GM19099 (cell line): ENCODE measurements around the gene COL2A1.

Source experiments
- POLR2A ChIP-seq: IDR thresholded peaks from 3 replicates; pipeline ENCODE4 v1.6.1; 2011; ENCODE audit warnings: low read depth; ENCODE audit not compliant: insufficient read length; ENCODE audit errors: extremely low read depth

COL2A1 gene

GRCh38 chr12:48023386-48023785, 19.1 kb upstream of the COL2A1 start:
- no peak for TF ChIP-seq POLR2A

DNA sequence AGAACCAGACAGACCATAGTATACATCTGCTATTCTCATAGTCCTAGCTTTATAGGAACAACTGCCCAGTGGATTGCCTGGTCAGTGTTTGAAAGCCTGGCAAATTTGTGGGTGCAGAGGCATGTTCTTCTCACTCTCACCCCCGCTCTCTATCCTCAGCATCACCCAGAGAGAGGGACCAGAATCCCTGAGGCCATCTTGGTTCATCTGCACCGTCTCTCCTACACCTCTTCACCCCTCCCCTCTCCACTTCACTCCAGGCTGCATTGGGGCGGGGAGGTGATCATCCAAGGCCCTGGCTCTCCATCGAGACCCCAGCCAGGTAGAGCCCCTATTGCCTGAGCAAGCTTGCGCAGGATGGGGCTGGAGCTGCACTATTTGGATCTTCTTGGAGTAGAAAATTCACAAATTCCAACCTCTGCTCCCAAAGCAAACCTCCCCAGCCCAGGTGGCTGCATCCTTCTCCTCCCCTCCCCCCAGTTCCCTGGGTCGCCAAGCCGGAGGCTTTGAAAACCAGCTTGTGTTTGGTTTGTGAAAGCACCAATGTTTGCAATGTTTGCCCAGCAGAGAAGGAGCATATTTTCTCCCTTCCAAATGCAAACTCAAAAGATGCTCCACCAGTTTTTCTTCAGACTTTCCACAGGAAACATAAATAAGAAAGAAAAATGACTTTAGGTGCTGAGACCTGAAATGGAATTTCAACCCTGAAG, 18.6 kb upstream of the COL2A1 start:
- no peak for TF ChIP-seq POLR2A

- no peak for TF ChIP-seq POLR2A
Measured at GRCh38 chr12:48022180-48022521, 17.9 kb upstream of the COL2A1 start.

- TF ChIP-seq POLR2A, result no peak
Measured at GRCh38 chr12:48021485-48022179, 17.4 kb upstream of the COL2A1 start.

GRCh38 chr12:48019639-48020265, 15.5 kb upstream of the COL2A1 start:
- no peak for TF ChIP-seq POLR2A

DNA sequence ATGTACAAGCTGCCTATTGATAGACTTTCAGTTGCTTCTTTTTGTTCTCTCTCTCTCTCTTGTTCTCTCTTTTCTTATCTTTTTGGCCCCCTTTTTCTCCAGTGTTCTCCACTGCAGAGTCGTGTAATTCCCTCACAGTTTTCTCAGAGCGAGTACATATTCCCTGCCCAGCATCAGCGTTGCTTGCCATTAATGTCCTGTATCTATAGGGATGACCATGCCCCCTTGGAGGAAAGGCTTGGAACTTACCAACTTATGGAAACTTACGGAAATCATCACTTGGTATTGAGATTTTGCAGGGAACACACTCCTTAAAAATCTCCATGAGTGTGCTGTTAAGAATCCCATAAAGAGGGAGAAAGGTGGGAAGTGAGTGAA, 14.3 kb upstream of the COL2A1 start:
- TF ChIP-seq POLR2A, result no peak

GRCh38 chr12:48017921-48018617, 13.8 kb upstream of the COL2A1 start:
- no peak for TF ChIP-seq POLR2A

- no peak for TF ChIP-seq POLR2A
Measured at GRCh38 chr12:48017496-48017895, 13.2 kb upstream of the COL2A1 start.

DNA sequence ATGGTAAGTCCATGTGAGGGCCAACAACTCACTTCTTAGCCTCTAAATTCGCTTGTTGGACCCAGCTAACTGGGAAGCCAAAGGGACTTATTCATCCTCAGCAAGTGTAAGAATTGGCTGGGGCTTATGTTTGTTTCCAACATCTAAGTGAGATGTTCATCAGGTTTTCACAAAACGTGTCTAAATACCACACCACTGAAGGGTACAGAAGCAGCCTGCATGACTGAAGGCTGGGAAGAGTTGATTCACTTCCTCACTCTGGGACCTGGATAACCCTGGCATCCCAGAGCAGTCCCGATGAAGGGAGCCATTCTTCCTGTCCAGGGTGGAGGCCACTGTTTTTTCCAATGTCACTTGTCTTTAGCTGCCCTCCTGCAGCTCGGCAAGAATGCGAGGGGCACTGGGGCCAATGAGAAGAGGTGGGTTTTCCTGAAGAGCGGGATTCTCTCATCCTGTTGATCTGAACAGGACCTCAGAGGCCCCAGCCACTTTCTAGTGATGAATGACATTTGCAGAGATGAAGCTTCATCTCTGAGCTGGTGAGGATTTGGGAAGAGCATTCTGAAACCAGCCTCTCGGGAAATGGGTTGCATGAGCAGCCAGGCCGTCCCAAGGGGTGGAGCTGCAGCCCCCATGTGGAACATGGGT, 12.2 kb upstream of the COL2A1 start:
- no peak for TF ChIP-seq POLR2A

GRCh38 chr12:48015954-48016353, 11.7 kb upstream of the COL2A1 start:
- no peak for TF ChIP-seq POLR2A

DNA sequence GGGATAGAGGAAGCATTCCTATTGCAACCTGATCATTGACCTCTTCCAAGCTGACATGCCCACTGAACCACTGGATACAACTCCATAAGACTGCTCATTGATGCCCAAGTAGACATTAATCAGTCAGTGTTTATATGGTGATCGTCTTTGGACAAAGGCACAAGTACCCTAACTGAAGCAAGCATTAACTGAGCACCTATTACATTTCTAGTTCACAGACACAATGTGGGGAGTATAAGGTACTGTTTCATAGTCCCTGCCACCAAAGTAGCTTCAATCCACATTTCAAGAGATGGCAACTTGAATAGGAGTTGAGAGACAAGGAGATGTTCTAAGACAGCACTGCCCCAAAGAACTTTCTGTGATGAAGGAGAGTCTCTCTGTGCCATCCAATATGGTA, 10.9 kb upstream of the COL2A1 start:
- TF ChIP-seq POLR2A, result no peak

DNA sequence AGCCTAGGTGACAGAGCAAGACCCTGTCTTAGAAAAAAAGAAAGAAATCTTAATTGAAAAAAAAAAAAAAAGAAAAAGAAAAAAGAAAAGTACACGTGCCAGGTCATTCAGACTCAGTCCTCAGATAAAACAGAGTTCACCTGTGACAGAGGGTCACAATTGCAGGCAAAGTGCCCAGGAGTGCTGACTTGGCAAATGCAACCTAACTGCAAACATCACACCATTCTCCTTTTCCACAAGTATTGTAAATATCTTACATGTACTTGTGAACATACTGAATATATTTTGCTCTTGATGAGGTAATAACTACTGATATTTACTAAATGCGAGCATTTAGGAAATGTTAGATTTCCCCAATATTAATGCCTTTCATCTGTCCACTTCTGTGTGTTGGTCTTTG, 9.0 kb upstream of the COL2A1 start:
- no peak for TF ChIP-seq POLR2A

DNA sequence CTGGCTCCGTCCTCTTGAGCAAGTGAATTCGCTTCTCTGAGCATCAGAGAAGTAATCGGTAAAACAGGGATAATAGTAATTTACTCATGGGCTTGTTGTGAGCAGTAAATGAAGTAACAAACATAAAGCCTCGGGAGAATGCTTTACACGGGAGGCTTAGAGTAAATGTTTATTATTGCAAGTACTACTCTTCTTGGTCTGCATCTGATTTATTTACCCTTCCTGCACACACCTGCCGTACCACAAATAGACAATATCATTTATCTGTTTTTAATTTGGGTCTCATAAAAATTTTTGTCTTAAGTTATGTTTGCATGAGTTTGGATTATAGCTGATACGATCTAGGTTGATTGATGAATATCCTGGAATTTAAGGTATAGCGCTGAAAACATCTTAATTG, 7.8 kb upstream of the COL2A1 start:
- no peak for TF ChIP-seq POLR2A

DNA sequence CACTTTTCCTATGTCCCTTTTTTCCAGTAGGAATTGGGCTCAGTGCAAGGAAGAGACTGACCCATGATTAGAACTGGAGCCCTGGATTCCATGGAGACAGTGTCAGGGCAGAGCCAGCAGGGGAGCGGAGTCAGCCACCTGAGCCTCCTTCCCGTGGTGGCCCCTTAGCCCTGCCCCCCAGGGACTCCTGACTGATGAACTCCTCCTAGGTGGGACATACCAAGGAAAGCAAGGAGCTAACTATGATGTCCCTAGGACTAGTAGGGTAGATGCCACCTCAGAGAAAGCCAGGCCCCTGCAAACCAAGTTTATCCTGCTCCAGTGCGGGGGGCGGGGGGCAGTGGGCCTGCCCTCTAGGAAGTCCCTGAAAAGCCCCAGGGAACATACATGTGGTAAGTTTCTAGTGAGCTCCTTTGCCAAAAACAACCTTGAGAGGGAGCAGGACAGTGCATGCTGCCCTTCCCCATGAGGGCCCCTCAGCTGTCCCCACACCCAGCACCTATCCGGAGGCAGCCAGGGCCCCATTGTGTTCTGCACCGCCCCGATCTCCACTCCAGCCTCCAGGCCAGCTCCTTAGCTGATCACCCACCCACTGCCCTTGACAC, 6.2 kb upstream of the COL2A1 start:
- TF ChIP-seq POLR2A, result no peak

- TF ChIP-seq POLR2A, result no peak
Measured at GRCh38 chr12:48009471-48009870, 5.2 kb upstream of the COL2A1 start.
